HG03095 (cell line): Measurements from ENCODE around the gene HS6ST3.

Experiments used
- ATAC-seq: cut with Tn5 transposase; IDR thresholded peaks from one replicate; pipeline ENCODE4 v1.9.1; 2021; ENCODE audit warnings: moderate library complexity; ENCODE audit not compliant: unreplicated experiment

Gene HS6ST3

GRCh38 chr13:96525715-96526114 is 435.8 kb downstream of the HS6ST3 start:
- no peak for ATAC-seq

GRCh38 chr13:96527497-96527896 is 437.6 kb downstream of the HS6ST3 start:
- no peak for ATAC-seq

GRCh38 chr13:96532804-96533203 is 442.9 kb downstream of the HS6ST3 start:
- ATAC-seq = no peak

GRCh38 chr13:96533408-96533807 is 443.5 kb downstream of the HS6ST3 start:
- ATAC-seq = no peak

GRCh38 chr13:96539791-96540190 is 449.9 kb downstream of the HS6ST3 start:
- no peak for ATAC-seq

GRCh38 chr13:96540670-96541069 is 450.8 kb downstream of the HS6ST3 start:
- ATAC-seq = no peak

GRCh38 chr13:96542986-96543385 is 453.1 kb downstream of the HS6ST3 start:
- ATAC-seq = no peak

GRCh38 chr13:96544957-96545356 is 455.1 kb downstream of the HS6ST3 start:
- no peak for ATAC-seq

GRCh38 chr13:96546463-96546862 is 456.6 kb downstream of the HS6ST3 start:
- ATAC-seq = no peak

- ATAC-seq = no peak
Measured at GRCh38 chr13:96551546-96551945, 461.6 kb downstream of the HS6ST3 start.

- no peak for ATAC-seq
Measured at GRCh38 chr13:96552559-96552958, 462.7 kb downstream of the HS6ST3 start.

- no peak for ATAC-seq
Measured at GRCh38 chr13:96553796-96554195, 463.9 kb downstream of the HS6ST3 start.

GRCh38 chr13:96573563-96573962 is 483.7 kb downstream of the HS6ST3 start:
- no peak for ATAC-seq

GRCh38 chr13:96575423-96576320 is 485.8 kb downstream of the HS6ST3 start:
- ATAC-seq = no peak

GRCh38 chr13:96581741-96582140 is 491.8 kb downstream of the HS6ST3 start:
- ATAC-seq = no peak

GRCh38 chr13:96615252-96615651 is 525.3 kb downstream of the HS6ST3 start:
- no peak for ATAC-seq

- no peak for ATAC-seq
Measured at GRCh38 chr13:96617528-96617927, 527.6 kb downstream of the HS6ST3 start.

GRCh38 chr13:96621634-96622183 is 531.8 kb downstream of the HS6ST3 start:
- ATAC-seq = no peak

- ATAC-seq = no peak
Measured at GRCh38 chr13:96629331-96629730, 539.4 kb downstream of the HS6ST3 start.

- ATAC-seq = no peak
Measured at GRCh38 chr13:96632536-96633320, 542.8 kb downstream of the HS6ST3 start.

- ATAC-seq = no peak
Measured at GRCh38 chr13:96636001-96636709, 546.2 kb downstream of the HS6ST3 start.
